GM12872 (cell line): Measurements from ENCODE around the gene RHBDL2.

ENCODE experiments used
- TF ChIP-seq, protein P1 (sequence below): IDR thresholded peaks from 3 replicates; pipeline ENCODE4 v1.5.1; 2011; ENCODE audit warnings: low read depth, mild to moderate bottlenecking, low read length, moderate library complexity; ENCODE audit not compliant: insufficient read depth

RHBDL2 gene

DNA sequence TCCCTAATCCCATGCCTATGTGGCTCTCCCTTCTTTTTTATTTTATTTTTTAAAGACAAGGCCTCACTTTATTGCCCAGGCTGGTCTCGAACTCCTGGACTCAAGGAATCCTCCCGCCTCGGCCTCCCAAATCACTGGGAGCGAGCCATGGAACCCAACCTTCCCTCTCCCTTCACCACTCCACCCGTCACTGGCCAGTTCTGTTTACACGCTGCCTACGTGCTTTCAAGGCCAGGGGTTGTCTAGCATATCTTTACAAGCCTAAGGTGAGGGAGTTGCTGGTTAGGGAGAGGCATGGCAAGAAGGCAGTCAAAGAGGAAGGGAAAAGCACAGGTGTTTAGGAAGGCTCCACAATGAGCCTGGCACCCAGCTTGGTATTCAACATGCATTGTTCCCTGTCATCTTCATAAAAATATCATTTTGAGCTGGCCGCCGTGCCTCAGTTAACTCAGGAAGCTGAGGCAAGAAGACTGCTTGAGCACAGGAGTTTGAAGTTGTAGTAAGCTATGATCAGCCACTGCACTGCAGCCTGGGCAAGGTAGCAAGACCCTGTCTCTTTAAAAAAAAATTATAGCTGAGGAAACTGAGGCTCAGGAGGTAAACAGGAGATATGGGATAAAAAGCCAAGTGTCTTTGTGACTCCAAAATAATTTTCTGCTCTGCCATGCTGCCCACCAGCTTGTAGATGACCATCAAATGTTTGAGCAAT is 1.1 kb downstream of the RHBDL2 start:
- TF ChIP-seq, protein P1, sequence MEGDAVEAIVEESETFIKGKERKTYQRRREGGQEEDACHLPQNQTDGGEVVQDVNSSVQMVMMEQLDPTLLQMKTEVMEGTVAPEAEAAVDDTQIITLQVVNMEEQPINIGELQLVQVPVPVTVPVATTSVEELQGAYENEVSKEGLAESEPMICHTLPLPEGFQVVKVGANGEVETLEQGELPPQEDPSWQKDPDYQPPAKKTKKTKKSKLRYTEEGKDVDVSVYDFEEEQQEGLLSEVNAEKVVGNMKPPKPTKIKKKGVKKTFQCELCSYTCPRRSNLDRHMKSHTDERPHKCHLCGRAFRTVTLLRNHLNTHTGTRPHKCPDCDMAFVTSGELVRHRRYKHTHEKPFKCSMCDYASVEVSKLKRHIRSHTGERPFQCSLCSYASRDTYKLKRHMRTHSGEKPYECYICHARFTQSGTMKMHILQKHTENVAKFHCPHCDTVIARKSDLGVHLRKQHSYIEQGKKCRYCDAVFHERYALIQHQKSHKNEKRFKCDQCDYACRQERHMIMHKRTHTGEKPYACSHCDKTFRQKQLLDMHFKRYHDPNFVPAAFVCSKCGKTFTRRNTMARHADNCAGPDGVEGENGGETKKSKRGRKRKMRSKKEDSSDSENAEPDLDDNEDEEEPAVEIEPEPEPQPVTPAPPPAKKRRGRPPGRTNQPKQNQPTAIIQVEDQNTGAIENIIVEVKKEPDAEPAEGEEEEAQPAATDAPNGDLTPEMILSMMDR = no peak

DNA sequence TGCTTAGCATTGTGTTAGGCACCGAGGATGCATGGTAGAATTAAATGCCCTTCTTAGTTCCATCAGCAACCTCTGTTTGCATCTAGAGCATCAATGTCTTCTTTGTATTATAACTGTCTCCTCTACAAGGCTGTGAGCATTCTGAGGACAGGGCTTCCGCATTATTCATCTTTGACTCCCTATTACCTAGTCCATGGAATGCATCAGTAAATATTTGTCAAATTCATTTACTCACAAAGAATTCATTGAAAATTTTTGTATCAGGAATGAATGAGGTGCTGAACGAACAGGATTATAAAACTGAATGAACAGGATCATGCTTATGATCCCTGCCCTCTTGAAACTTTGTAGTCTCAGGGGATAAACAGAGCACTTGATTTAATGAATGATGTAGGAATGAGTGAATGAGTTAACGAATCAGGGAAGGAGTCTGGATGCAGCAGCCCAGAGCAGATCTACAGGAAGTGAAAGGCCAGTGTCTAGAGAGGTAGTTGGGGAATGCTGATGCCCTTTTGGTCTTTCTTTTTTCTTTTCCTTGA is 2.8 kb downstream of the RHBDL2 start:
- TF ChIP-seq, protein P1 = no peak

DNA sequence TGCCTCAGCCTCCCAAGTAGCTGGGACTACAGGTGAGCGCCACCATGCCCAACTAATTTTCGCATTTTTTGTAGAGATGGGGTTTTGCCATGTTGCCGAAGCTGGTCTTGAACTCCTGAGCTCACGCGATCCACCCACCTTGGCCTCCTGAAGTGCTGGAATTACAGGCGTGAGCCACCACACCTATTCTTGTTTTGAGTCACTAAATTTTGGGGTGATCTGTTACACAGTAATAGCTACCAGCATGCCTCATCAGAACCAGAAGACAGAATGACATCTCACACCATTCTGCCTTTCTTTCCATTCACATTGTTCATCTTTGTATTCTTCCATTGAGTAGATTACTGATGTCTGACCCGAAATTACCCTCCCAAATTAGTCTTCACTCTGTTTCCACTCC is 9.1 kb downstream of the RHBDL2 start:
- TF ChIP-seq, protein P1 = no peak

DNA sequence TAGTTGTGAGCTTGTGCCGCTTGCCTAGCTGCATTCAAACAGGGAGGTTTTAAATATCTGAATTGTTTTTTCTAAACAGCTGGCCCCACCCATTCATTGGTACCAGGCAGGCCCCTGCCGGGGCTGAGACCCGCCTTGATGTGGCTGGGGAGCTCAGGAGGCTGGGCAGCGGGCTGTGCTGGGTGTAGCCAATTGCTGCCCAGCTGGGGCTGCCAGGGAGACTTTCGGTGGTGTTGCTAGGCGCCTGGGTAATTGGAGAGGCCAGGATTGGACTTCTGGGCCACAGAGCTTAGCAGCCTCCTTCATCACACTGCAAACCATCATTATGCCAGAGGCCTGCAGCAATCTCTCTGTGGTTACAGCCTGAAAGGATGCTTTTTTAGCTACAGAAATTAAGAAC is 12.2 kb downstream of the RHBDL2 start:
- TF ChIP-seq, protein P1 = no peak

DNA sequence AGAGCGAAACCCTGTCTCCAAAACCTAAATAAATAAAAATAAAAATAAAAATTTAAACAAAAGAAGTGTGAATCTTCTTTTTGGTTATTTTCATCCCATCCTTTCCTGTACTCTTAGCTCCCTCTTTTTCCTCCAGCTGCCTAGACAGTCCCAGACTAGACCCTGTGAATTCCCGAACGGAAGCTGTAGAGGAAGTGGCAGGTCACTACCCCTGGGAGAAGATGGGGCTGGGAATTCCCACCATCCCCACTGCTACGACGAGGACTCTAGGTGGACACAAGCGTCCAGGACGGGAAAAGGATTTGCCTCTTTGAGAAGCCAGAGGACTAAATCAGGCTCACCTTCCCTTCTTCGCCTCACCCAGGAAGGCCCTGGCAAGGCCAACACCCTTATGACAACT is 12.6 kb downstream of the RHBDL2 start:
- TF ChIP-seq, protein P1 = no peak

DNA sequence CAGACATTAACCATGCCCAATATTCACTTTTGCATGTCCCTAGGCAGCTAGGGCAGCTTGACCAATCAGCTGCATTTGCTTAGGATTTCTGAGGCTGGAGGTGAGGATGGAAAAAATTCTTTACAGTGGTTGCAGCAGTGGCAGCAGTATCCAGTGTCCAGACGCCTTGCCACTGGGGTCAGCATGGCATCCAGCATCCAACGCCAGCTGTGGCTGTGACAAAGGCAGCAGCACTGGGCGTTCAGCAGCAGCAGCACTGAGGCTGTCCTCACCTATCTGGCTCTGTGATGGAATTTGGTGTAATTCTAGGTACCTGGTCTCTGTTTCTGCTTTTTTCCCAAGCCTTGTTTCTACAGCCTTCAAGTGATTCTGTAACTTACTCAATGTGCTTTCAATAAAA is 15.5 kb downstream of the RHBDL2 start:
- TF ChIP-seq, protein P1 = no peak

DNA sequence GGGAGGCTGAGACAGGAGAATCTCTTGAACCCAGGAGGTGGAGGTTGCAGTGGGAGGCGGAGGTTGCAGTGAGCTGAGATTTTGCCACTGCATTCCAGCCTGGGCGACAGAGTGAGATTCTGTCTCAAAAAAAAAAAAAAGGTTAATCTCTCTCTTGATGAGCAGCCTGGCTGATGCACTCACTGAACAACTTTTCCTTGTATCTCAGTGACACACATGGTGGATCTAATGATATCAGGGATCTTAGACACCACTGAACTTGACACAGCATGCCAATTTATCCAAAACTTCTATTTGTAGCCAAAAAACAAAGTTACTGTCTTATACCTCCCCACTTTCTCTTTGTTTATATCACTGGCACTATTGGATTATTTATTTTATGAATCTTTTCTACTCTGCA is 16.2 kb downstream of the RHBDL2 start:
- TF ChIP-seq, protein P1 = no peak
